ENCODE results near the gene KPNA4.
"Not testable (repeated sequence)": the region's sequence is repeated elsewhere in the genome, so short reads cannot be mapped to it uniquely, and the experiment has no call there.

DNA sequence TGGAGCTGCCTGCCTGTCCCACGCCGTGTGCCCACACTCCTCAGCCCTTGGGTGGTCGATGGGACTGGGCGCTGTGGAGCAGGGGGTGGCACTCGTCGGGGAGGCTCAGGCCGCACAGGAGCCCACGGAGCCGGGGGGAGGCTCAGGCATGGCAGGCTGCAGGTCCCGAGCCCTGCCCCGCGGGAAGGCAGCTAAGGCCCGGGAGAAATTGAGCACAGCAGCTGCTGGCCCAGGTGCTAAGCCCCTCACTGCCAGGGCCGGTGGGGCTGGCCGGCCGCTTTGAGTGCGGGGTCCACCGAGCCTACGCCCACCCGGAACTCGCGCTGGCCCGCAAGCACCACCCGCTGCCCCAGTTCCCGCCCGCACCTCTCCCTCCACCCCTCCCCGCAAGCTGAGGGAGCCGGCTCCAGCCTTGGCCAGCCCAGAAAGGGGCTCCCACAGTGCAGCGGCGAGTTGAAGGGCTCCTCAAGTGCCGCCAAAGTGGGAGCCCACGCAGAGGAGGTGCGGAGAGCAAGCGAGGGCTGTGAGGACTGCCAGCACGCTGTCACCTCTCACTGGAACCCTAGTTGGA lies 8.7 kb upstream of the KPNA4 start:
- not testable (repeated sequence) for TF ChIP-seq CTCF (IDR thresholded peaks at IDR 0.05 in 8 of 11, conservative IDR thresholded peaks at IDR 0.05 in 3 of 11); POLR2A (IDR thresholded peaks at IDR 0.05)

All from spleen (tissue), 7 donors.